ENCODE results near the gene SLC17A9.

SLC17A9 gene

DNA sequence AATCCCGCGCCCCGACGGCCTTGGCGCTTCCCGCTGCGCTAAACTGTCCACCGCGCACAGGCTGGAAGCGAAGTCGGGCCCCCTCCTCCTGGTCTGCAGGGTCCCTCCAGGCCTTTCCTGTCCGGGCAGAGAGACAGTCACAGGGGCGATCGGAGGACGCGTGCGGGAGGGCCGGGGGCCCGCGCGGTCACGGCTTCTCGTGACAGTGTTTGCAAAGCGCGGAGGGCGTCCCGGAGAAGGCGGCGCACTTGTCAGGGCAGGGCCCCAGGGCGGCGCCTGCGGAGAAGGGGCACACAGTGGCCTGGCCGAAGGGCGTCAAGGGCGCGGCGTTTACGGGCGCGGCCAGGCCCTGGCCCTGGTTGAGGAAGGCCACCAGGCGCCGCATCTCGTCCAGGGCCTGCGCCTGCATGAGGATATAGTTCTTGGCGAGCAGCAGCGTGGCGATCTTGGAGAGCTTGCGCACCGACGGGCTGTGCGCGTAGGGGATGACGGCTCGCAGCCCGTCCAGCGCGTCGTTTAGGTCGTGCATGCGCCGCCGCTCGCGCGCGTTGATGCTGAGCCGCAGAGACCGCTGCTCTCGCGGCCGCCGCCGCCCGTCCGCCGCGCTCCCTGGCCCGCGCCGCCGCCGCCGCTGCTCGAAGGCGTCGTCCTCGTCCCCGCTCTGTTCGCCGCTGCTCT is 53.5 kb downstream of the SLC17A9 start:
- peak in 1 of 4 experiments; percentile 19 for DNase-seq

DNA sequence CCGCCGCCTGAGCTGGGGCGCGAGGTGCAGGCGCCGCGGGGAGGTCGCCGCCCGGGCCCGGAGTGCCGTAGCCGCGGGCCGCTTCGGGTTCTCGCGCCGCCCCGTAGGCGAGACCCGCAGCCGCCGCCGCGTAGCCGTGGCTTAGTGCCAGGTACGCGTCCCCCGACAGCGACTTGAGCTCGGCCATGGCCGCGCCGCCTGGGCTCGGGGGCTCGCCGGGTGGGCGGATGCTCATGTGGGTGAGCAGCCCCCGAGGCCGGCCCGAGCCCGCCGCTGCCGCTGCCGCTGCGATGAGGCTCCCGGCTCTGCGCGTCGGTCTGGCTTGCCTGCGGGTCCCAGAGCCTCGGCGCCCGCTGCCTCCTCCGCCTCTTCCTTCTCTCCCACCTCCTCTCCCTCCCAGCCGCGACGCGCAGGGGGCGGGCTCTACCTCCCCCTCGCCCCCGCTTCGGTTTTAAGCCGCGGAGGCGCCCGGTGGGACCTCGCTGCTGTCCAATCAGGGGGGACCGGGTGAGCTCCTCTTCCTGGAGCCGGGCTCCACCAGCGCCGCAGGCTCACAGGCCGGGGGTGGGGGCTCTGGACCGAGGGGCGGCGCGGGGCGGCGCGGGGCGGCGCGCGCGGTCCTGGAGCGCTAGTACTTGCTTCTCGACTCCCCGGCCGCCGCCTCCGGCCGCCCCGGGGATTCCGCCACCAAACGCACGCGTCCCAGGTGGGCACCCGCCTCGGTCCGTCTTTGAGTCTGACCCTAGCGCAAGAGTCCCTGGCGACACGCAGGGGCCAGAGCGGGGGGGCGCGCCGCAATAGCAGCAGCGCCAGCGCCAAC is 54.2 kb downstream of the SLC17A9 start, which contains the start of gene BHLHE23:
BHLHE23 (minus strand) TSS at position 425 of the 820 bp plus-strand sequence; CDS start at position 235, 190 bp downstream.
- DNase-seq, result no peak

DNA sequence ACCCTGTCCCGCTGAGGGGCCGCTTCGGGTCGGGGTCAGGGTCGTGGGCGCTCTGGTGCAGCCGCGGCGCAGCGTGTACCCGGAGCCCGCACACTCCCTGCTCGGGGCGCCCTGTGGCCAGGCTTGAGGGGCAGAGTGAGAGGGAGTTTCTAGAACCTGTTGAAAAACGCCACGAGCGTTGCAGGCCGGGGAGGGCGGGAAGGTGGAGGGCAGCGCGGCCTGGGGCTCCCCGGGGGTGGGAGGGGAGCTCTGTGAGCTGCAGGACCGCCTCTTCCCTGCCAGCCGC is 54.8 kb downstream of the SLC17A9 start:
- no peak for DNase-seq

DNA sequence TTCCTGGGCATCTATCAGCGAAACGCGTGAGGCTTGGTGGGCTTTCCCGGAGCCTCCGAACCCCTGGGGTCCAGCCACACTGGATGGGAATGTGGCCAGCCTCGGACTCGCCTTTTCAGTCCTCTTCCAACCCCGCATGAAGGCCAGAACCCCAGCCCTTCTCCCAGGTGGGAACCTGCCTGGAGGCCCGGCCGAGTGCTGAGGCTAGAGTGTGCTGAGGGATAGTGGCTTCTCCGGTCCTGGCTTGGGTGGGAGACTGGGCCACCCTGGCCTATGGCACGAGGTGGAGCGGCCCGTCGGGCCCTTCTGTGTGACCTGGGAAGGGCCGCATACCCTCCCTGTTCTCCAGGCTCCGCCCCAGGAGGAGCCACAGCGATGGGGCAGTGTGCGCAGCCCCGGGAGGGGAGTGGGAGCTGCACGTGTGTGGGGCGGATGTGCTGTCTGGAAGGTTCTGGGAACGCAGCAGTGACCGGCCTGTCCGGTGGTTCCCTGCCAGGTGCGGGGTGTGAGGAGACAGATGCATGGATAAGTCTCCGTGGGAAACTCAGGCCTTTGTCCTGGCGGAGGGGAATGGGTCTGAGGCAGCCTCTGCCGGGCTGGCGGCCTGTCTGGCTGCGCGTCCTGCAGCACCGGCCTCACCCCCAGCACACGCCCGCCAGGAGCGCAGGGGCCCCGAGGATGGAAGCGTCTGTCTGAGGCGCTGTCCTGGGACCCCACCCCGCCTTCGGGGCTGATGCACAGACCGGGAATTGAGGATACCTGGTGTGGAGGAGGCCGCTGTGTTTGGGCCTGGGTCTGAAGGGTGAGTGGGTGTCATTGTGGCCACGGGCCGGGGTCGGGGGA is 55.4 kb downstream of the SLC17A9 start:
- no peak for DNase-seq

DNA sequence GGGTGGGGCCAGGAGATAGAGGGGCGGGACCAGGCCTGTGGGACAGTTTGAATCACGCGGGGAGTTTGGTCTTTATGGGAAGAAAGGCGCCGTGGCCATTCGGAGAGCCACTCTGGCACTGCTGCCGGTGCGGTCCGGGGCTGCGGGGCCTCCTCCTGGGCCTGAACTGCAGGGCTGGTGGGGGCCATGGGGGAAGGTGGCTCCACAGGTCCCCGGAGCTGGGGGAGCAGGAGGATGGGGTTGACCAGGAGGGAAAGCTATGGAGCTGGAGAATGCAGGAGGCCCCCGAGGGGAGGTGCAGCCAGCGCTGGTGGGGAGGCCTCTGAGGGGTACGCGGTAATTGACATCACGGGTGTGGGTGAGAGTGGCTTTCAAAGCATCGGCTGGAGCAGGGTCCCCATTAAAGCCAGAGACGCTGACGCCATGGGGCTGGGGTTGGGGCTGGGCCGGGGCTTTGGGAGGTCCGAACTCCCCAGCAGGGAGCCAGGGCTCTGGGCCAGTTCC is 56.1 kb downstream of the SLC17A9 start:
- no peak for DNase-seq

DNA sequence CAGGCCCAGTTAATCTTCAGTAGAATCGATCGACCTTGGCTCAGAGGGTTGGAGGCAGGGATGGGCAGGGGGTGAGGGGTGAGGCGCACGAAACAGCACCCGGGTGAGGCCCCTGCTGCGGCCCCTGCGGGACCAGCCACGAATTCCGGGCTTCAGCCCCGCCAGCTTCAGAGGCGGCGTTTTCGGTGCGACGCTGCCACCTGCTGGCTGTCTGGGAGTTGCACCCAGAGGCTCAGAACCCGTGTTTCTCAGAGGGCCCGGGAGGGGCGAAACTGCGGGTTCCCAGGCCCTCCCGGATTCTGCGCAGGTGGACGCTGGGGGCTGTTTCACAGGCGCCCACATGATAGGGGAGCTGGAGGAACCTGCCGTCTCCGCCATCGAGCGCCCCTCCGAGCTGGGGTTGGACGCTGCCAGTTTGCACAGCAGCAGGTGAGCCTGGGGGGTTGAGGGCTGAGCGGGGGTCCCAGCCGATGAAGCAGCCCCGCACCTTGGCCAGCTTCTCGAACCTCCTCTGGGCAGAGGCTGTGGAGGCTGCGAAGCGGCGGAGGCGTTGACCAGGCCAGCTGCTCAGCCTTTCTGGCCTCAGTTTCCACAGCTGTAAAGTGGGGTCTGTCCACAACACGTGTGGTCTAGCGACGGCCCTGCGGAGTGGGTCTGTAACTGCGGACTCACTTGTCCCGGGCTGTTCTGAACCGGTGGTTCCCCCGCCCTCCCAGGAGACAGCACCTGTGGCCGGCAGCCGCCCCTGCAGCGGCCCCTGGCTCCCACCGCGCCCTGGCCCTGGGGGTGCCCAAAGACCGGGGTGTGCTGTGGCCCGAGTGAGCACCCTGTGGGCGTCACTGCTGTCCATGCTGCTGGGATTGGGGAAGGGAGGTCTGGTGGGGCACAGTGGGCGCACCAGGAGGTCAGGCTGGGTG is 56.8 kb downstream of the SLC17A9 start:
- peak; percentile 81 to 90 (median 88) for DNase-seq

DNA sequence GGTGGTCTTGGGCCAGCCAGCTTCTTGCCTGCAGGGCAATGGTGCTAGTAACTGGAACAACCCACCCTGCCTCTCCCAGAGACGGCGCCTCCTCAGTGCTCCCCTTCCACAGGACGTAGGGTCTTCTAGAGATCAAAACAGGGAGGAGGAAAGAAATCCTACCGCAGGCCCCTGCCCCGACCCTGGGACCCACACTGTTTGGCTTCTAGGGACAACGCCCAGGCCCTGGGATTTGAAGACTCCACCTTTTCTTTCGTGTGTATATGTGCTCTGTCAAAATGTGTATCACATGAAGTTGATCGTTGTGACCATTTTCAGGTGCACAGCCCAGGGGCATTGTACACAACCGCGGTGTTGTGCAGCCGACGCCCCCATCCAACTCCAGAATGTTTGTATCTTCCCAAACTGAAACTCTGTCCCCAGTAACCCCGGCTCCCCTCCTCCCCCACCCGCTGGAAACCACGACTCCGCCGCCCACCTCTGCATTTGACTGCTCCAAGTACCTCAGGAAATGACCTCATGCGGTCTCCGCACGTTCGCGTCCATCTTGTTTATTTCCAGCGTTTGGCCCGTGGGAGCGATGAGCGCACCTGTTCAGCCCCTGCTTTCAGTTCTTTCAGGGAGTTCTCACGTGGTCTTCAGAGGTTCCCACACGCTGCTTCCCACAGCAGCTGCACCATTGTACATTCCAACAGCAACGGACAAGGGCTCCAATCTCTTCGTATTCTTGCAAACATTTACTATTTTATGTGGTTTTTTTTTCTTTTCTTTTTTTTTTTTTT is 57.7 kb downstream of the SLC17A9 start:
- peak; percentile 52 to 66 (median 58) for DNase-seq

DNA sequence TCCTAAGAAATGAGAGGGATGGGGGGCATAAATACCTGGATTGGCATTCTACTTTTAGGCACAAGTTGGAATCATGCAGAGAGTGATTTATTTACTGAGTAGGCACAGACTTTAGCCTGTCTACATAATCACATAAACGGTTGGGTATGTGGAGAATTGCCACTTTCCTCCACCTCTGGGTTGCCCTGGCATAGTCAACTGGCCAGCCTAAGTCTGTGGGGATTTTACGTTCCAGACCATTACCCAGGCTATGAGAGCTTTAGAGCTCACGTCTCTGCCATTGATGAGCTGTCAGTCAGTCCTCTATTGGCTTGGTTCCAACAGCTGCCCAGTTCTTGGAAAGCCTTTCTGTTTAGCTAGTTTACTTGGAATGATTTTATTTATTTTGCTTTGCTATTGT is 59.3 kb downstream of the SLC17A9 start:
- DNase-seq, result no peak

DNA sequence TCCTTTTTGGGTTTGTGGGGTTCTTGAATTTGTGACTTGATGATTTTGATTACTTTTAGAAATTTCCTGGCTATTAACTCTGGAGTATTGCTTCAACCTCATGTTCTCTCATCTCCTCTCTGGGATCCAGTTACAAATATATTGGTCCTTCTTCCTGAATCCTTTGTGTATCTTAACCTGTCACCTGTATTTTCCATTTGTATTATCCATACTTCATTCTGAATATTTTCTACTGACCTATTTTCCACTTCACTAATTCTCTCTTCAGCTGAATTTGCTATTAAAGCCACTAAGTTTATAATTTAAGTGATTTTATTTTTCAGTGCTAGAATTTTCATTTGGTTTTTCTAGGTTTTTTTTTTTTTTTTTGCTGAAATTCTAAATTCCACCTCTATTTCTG is 60.7 kb downstream of the SLC17A9 start:
- no peak for DNase-seq

DNA sequence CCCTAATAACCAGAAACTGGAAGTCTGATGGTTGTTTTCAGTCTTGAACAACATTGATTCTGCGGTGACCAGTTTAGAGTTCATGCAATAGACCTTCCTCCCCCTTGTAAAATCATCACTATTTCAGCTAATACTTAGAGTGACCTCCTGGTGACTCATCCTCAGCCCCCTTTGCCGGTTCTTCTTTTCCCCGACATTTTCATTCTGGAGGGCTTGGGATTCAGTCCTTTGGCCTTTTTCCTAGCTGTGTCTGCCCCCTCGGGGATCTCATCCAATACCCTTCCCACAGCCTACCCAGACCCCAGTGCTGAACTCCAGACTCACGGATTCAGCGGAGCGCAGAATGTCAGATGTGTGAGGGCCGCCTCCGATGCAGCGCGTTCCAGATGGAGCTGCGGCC is 61.8 kb downstream of the SLC17A9 start:
- no peak for DNase-seq

DNA sequence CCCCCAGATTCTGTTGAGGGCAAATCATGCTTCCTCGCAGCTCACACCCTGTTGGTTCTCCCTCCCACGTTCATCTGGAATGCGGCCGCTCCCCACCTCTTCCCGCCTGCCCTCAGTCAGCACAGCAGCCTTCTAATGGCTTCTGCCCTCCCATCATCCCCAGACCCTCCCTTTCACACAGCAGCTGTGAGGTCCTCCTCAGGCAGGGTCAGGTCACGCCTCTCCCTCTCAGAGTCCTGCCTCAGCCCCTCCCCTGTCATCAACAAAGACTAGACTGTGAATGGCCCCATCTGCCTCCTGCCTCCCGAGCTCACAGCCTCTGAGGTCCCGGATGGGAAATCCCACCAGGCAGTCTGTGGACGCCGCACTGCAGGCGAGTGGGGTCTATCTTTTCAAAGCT is 62.2 kb downstream of the SLC17A9 start:
- DNase-seq, result no peak

DNA sequence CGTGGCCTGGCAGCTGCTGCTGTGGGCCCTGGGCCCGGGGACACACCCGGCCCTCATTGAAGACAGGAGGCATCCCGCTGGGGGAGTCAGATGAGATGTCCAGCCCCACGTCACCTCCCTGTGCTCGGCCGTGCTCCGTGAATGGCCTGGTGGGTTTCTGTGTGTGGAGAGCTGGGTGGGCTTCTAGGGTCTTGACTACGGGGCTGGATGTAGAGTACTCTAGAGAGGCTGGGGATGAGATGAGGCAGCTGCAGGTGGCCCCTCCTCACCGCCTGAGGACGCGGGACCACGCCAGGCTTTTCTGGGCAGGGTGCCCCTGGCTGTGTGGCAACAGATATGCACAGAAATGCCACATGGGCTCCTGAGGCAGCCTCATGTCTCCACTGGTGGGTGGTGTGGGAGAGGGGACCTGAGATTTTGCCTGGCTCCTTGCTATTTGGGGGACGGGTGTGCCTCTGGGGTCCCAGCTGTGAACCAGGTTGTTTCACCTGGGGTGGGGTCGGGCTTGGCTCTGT is 62.7 kb downstream of the SLC17A9 start:
- no peak for DNase-seq

DNA sequence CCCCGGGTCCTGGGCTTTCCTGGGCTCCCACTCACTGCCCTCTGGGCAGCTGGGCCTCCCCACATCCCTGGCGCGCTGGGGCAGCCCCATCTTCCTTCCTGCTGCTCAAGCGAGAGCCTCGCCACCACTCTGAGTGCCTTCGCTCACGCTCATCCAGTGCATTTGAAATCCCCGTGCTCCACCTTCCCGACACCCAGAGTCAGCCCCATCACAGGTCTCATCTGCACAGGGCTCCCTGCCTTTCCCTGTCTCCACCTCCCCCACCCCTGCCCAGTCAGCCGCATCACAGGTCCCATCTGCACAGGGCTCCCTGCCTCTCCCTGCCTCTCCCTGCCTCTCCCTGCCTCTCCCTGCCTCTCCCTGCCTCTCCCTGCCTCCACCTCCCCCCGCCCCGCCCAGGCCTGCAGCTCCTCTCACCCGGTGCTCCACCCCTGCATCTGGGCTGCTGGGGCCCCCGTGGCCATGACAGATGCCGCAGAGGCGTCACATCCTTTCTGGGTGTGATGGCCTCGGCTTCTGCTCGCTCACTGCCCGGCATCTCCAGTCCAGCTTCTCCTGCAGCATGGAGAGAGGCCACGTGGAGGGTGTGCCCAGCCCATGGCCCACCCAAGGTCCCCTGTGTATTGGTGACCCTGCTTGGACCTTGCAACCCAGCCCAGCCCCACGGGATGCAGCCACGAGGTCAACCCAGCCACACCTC is 63.3 kb downstream of the SLC17A9 start:
- DNase-seq, result no peak

DNA sequence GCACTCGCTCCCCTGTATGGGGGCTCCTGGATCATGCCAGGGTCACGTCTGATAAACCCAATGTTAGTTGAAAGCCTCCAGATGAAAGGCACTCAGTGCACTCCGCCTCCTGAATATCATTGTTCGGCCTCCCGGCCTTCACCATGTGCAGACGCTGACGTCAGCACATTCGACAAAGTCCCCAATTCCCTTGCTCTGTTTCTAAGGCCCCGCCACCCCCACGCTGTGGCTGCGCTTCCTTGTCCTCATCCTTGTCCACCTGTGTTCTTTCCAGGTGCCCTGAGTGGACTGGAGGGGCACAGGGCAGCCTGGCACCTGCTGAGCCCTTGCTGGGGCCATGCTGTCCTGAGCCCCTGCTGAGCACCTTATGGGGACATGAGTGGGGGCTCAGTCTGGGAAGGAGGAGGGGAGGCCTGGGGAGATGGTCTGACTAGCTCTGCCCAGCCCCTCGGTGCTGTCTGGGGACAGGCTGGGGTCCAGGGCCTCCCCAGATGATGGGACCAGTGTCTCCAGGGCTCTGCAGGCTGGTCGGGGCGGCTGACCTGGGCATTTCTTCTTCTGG is 64.1 kb downstream of the SLC17A9 start:
- DNase-seq, result no peak

DNA sequence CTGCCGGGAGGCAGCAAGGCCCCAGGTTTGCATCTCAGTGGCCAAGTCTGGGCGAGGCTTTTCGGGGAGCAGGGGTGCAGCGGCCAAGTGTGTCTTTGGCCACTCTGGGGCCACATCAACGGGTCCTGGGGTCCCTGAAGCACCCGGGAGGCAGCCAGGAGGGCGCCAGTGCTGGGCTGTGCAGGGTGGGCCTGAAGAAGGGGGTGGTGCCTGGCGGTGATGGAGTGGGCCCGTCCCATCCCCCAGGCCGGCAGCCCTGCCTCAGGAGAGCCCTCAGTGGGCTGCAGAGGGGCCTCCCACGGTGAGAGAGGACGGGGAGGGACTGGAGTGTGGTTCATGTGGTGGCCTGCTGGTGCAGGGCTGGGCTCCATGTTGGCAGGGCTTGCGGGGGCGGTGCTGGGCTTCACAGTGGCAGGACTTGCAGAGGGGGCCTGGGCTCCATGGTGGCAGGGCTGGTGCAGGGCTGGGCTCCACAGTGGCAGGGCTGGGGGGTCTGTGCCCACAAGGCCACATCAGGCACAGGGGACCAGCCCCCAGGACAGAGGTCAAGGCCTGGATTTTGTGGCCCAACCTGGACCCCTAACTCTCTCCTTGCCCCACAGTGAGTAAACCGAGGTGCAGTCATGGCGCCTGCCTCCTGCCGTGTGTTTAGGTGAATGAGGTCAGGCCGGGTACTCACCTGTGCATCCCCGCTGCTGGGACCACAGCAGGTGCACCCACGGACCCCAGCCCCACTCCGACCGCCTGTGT is 64.7 kb downstream of the SLC17A9 start:
- no peak for DNase-seq

DNA sequence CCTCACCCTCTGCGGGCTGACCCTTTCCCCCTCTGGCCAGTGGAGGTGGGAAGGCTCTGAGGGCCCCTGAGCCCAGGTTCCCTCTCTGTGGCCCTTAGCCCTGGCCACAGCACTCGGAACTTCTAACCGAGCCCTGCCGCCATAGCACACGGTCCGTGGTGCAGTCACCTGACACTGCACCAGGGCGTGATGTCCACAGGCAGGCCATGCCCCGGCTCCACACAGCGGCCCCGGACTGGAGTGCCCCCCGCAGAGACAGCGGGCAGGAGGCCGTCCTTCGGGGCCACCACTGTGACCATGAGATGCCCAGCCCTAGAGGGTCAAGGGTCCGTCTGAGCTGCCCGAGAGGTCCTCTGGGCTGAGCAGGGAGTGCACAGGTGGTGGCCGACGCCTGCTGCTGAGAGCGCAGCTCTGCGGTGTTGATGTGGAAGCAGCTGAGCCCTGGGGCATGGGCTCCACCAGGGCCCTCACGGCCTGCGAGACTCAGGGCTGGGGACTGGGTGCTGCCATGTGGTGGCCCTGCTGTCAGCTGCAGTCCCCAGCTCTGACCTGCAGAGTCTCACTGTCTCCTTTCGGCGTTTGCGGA is 65.4 kb downstream of the SLC17A9 start:
- no peak for DNase-seq

Data from suppressor macrophage (primary cell).